H1 (cell line): ENCODE measurements around the gene YRDC. TPM values are rescaled to one million over a fixed set of nuclear protein-coding genes. Genes with fewer than 3 reads are reported as not detected.

ENCODE experiments used
- CTCF ChIA-PET: fragments of 300-600 bp; sonication (Branson Sonifier 250); formaldehyde crosslinking; loops from one replicate; lab custom pipeline; 2021; ENCODE audit not compliant: partially characterized antibody; lab: Charles Lee
- POLR2A ChIA-PET: fragments of 300-600 bp; sonication (Branson Sonifier 250); formaldehyde crosslinking; loops from one replicate; lab custom pipeline; 2021; ENCODE audit warnings: inconsistent platforms; ENCODE audit not compliant: partially characterized antibody; lab: Charles Lee
- DNase-seq, 2 experiments: peaks; one replicate each; pipeline versions ENCODE4 v3.0.0 to v3.0.0-alpha.2; 2010 to 2022; ENCODE audit warnings: low spot score in 2 of 2, low read depth in 1 of 2, mixed read lengths in 1 of 2
- FAIRE-seq: peaks from 2 replicates; lab custom pipeline; 2011; peaks lifted over from hg19 to GRCh38; lab: Jason Lieb, UNC
- H2AFZ ChIP-seq: 2 replicates; pipeline ENCODE4 v1.8.1; 2012; ENCODE audit warnings: low read length, inconsistent platforms
- H2AK5ac ChIP-seq: 2 replicates; pipeline ENCODE4 v1.6.1; 2013; ENCODE audit warnings: low read depth, low read length
- H2BK120ac ChIP-seq: replicated peaks from 2 replicates; pipeline ENCODE3; 2013; ENCODE audit warnings: low read depth, low read length, inconsistent platforms
- H2BK12ac ChIP-seq: 2 replicates; pipeline ENCODE4 v1.6.1; 2013; ENCODE audit warnings: low read depth, low read length
- H2BK15ac ChIP-seq: 2 replicates; pipeline ENCODE4 v1.6.1; 2013; ENCODE audit warnings: low read length
- H2BK20ac ChIP-seq: 2 replicates; pipeline ENCODE4 v1.6.1; 2013; ENCODE audit warnings: low read length
- H2BK5ac ChIP-seq: 2 replicates; pipeline ENCODE4 v1.6.1; 2013; ENCODE audit warnings: low read depth, low read length
- H3K14ac ChIP-seq: 2 replicates; pipeline ENCODE4 v1.6.1; 2013; ENCODE audit warnings: inconsistent platforms; ENCODE audit not compliant: insufficient read length
- H3K18ac ChIP-seq: 2 replicates; pipeline ENCODE4 v1.6.1; 2013; ENCODE audit warnings: low read length; ENCODE audit errors: extremely low read depth
- H3K23ac ChIP-seq: 2 replicates; pipeline ENCODE4 v1.6.1; 2013; ENCODE audit warnings: inconsistent platforms; ENCODE audit not compliant: insufficient read length
- H3K23me2 ChIP-seq: 2 replicates; pipeline ENCODE4 v1.6.1; 2013; ENCODE audit warnings: low read depth, low read length
- H3K27ac ChIP-seq: 2 replicates; pipeline ENCODE4 v1.6.1; 2011; ENCODE audit warnings: low read depth, low read length, inconsistent platforms
- H3K27me3 ChIP-seq, 4 experiments: replicated peaks in 1 of 4; 1 replicate in 1 of 4; 2 replicates in 3 of 4; pipeline versions ENCODE4 v1.6.1 to v1.8.1; 2011 to 2013; ENCODE audit warnings: low read length in 3 of 4, mild to moderate bottlenecking in 3 of 4, inconsistent platforms in 2 of 4, mixed read lengths in 2 of 4, moderate library complexity in 1 of 4; ENCODE audit not compliant: control insufficient read depth in 3 of 4, insufficient read depth in 3 of 4; ENCODE audit errors: extremely low read depth in 1 of 4
- H3K36me3 ChIP-seq, 4 experiments: 2 replicates each; pipeline versions ENCODE4 v1.6.1 to v1.8.1; 2011 to 2013; ENCODE audit warnings: mild to moderate bottlenecking in 4 of 4, low read length in 3 of 4, moderate library complexity in 2 of 4, control low read depth in 1 of 4, inconsistent platforms in 1 of 4; ENCODE audit not compliant: insufficient read depth in 4 of 4, control insufficient read depth in 2 of 4
- H3K4ac ChIP-seq: replicated peaks from 2 replicates; pipeline ENCODE3; 2013; ENCODE audit warnings: low read length, low read depth, mixed read lengths, inconsistent platforms; ENCODE audit not compliant: insufficient read length
- H3K4me1 ChIP-seq, 4 experiments: replicated peaks in 1 of 4; 1 replicate in 1 of 4; 2 replicates in 3 of 4; pipeline versions ENCODE4 v1.6.1 to v1.8.1; 2011 to 2013; ENCODE audit warnings: low read length in 3 of 4, inconsistent platforms in 2 of 4, mixed read lengths in 1 of 4; ENCODE audit not compliant: insufficient read depth in 4 of 4, control insufficient read depth in 3 of 4
- H3K4me2 ChIP-seq, 2 experiments: 2 replicates each; pipeline versions ENCODE4 v1.6.1 to v1.8.1; 2011 to 2013; ENCODE audit warnings: low read depth in 2 of 2, low read length in 2 of 2, control low read depth in 1 of 2, inconsistent platforms in 1 of 2, mild to moderate bottlenecking in 1 of 2; ENCODE audit not compliant: insufficient read depth in 1 of 2
- H3K4me3 ChIP-seq, 4 experiments: fragments of 200-600, 300-600 bp in 1 of 4; sonication (generic), shearing (Covaris generic), sonication (Bioruptor Twin) in 1 of 4; 2 replicates each; pipeline versions ENCODE4 v1.5.1 to v1.8.1; 2011 to 2016; ENCODE audit warnings: low read length in 4 of 4, low read depth in 3 of 4, control low read depth in 2 of 4, inconsistent platforms in 2 of 4, mild to moderate bottlenecking in 2 of 4, mixed read lengths in 1 of 4, moderate library complexity in 1 of 4; ENCODE audit not compliant: insufficient read depth in 2 of 4; ENCODE audit errors: extremely low read depth in 1 of 4
- H3K56ac ChIP-seq: replicated peaks from 2 replicates; pipeline ENCODE3; 2013; ENCODE audit warnings: low read depth, mild to moderate bottlenecking, mixed read lengths, low read length, inconsistent platforms; ENCODE audit not compliant: insufficient read length
- H3K79me1 ChIP-seq: 2 replicates; pipeline ENCODE4 v1.6.1; 2013; ENCODE audit warnings: low read depth, low read length, control low read depth
- H3K79me2 ChIP-seq, 2 experiments: 2 replicates each; pipeline versions ENCODE4 v1.6.1 to v1.8.1; 2012 to 2013; ENCODE audit warnings: low read length in 2 of 2, mild to moderate bottlenecking in 2 of 2, inconsistent platforms in 1 of 2; ENCODE audit not compliant: insufficient read depth in 2 of 2, control insufficient read depth in 1 of 2
- H3K9ac ChIP-seq, 4 experiments: replicated peaks in 1 of 4; 1 replicate in 1 of 4; 2 replicates in 3 of 4; pipeline versions ENCODE4 v1.6.1 to v1.8.1; 2011 to 2013; ENCODE audit warnings: low read depth in 3 of 4, low read length in 3 of 4, control low read depth in 2 of 4, mild to moderate bottlenecking in 2 of 4, moderate library complexity in 2 of 4, inconsistent platforms in 1 of 4; ENCODE audit errors: extremely low read depth in 1 of 4
- H3K9me3 ChIP-seq, 2 experiments: 2 replicates each; pipeline versions ENCODE4 v1.6.1 to v1.8.1; 2012 to 2013; ENCODE audit warnings: mild to moderate bottlenecking in 2 of 2, moderate library complexity in 2 of 2, control low read depth in 1 of 2, inconsistent platforms in 1 of 2, low read depth in 1 of 2, low read length in 1 of 2, mixed read lengths in 1 of 2; ENCODE audit not compliant: insufficient read depth in 2 of 2
- H4K20me1 ChIP-seq, 2 experiments: replicated peaks in 1 of 2; 2 replicates each; pipeline versions ENCODE3 to v1.8.1; 2011 to 2013; ENCODE audit warnings: inconsistent platforms in 2 of 2, low read length in 2 of 2, mild to moderate bottlenecking in 1 of 2; ENCODE audit not compliant: insufficient read depth in 2 of 2, control insufficient read depth in 1 of 2
- H4K5ac ChIP-seq: 2 replicates; pipeline ENCODE4 v1.6.1; 2013; ENCODE audit warnings: low read length, low read depth, mixed read lengths, inconsistent platforms; ENCODE audit not compliant: insufficient read length
- H4K8ac ChIP-seq: 2 replicates; pipeline ENCODE4 v1.8.0; 2013; ENCODE audit warnings: mild to moderate bottlenecking, moderate library complexity, low read length, inconsistent platforms; ENCODE audit not compliant: insufficient read depth; ENCODE audit errors: extremely low read depth
- H4K91ac ChIP-seq: replicated peaks from 2 replicates; pipeline ENCODE3; 2013; ENCODE audit warnings: low read length, mixed read lengths, inconsistent platforms; ENCODE audit not compliant: insufficient read length
- WGBS, 2 experiments: shearing (Covaris generic) in 1 of 2; methylation state at CpG; one replicate each; pipeline versions ENCODE4 v1.1.6 to v1.1.7; 2013 to 2015; ENCODE audit warnings: low lambda C conversion rate in 2 of 2, mixed read lengths in 2 of 2, inconsistent platforms in 1 of 2, low coverage in 1 of 2, missing lambda C conversion rate in 1 of 2; ENCODE audit not compliant: insufficient replicate concordance in 2 of 2, insufficient coverage in 1 of 2, insufficient read length in 1 of 2; ENCODE audit errors: extremely low coverage in 1 of 2, missing lambda C conversion rate in 1 of 2; 5-methylcytosine and 5-hydroxymethylcytosine counted together
- polyA plus RNA-seq, 7 experiments: library from polyadenylated mRNA; depleted of rRNA in 3 of 7; stranded (reverse) in 5 of 7; unstranded in 2 of 7; fragments of >200 nt in 5 of 7; fragments of 200-250 nt in 2 of 7; gene quantifications; 1 replicate in 5 of 7; 2 replicates in 1 of 7; 4 replicates in 1 of 7; pipeline versions ENCODE4 v1.2.1 to v1.2.3, GENCODE V29; 2011 to 2013; ENCODE audit warnings: missing spikeins in 2 of 7, mixed read lengths in 2 of 7
- total RNA-seq: library from RNA; stranded (reverse); fragmentation: NEBNext Ultra II Directional; extraction: Animal tissue kit (Norgen Biotek cat#: 25700); gene quantifications from 2 replicates; pipeline ENCODE4 v1.2.1, GENCODE V29; 2021

The YRDC gene
- total and polyA plus RNA-seq, 2 of the 8 experiments (the other 6 are each of a cell fraction or from before 2014, with no cell fraction given): 21.1 to 21.6 TPM

DNA sequence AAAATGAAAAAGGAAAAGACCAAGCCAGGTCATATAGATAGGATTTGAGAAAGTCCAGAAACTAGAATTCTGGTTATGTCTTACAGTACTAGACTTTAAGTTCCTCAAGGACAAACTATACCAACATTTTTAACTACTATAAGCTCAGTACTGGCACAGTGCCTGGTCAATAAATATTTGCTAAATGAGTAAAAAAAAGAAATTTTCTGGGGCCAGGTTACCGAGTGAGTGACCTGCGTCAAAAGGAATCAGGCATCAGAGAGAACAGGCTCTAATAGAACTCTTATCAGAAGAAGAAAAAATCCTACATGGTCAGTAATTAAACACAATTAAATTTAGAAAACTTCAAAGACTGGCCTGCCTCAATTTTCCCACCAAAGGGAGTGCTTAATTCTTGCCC lies 23.8 kb upstream of the YRDC start:
- no peak overlapping the region for H3K14ac ChIP-seq
- DNase-seq: no peak
- H3K23me2 ChIP-seq: no peaks in the 10 kb centered on the region
- H3K4ac ChIP-seq: no peak overlapping the region
- H2AK5ac ChIP-seq: no peak overlapping the region
- ChIA-PET CTCF (interaction anchor here (0.8 to 1.2 kb wide), 3 partner anchors 28 to 182 kb away, joined by 3 to 4 read pairs (median 3); partner anchors contain the start of gene MTF1), POLR2A (interaction anchor here (1.3 kb wide), 1 partner anchor 27 kb away, joined by 3 read pairs; the partner anchor contains the start of gene MTF1)
- no peaks in the 10 kb centered on the region for H3K79me2 ChIP-seq
- no peak overlapping the region for H2BK15ac ChIP-seq
- H2BK5ac ChIP-seq: no peak overlapping the region
- H3K18ac ChIP-seq: no peak overlapping the region
- no peak overlapping the region for H2AFZ ChIP-seq
- no peaks in the 10 kb centered on the region for H3K4me1 ChIP-seq
- H3K4me3 ChIP-seq: no peak overlapping the region
- no peaks in the 10 kb centered on the region for H3K27me3 ChIP-seq
- H4K91ac ChIP-seq: no peak overlapping the region
- H3K23ac ChIP-seq: no peak overlapping the region
- no peak for FAIRE-seq
- H3K56ac ChIP-seq: no peak overlapping the region
- H3K9ac ChIP-seq: no peak overlapping the region
- no peak overlapping the region for H2BK20ac ChIP-seq
- no peak overlapping the region for H4K5ac ChIP-seq
- no peak overlapping the region for H2BK120ac ChIP-seq
- no peaks in the 10 kb centered on the region for H4K20me1 ChIP-seq
- 94% methylated on average over 2 of the region's 2 CpGs; no CpG with 5 or more reads in 1 of the 2 experiments for WGBS, 2 experiments
- H3K36me3 ChIP-seq: peaks cover 3 to 38% (median 24%) of the 10 kb centered on the region in 4 experiments; a peak in 7 of 8 replicates
- H3K9me3 ChIP-seq: no peaks in the 10 kb centered on the region
- H3K79me1 ChIP-seq: no peaks in the 10 kb centered on the region
- no peak overlapping the region for H4K8ac ChIP-seq
- H3K27ac ChIP-seq: no peak overlapping the region
- no peak overlapping the region for H2BK12ac ChIP-seq
- no peak overlapping the region for H3K4me2 ChIP-seq
